SU-DHL-6 (cell line): ENCODE data around the gene RALGPS1.

Source experiments
- EZH2phosphoT487 ChIP-seq: fragments of 200-600 bp; sonication (generic), shearing (Covaris generic); conservative IDR thresholded peaks from 2 replicates; pipeline ENCODE4 v1.6.1; 2018; ENCODE audit warnings: mild to moderate bottlenecking, antibody characterized with exemption, low read length, moderate library complexity, mixed read lengths
- TF ChIP-seq, protein P1 (sequence below): fragments of 200-600 bp; sonication (generic); IDR thresholded peaks from one replicate; pipeline ENCODE4 v1.5.1; 2017; ENCODE audit warnings: antibody characterized with exemption, mild to moderate bottlenecking, low read length, moderate library complexity; ENCODE audit not compliant: insufficient read depth, poor library complexity, severe bottlenecking

DNA sequence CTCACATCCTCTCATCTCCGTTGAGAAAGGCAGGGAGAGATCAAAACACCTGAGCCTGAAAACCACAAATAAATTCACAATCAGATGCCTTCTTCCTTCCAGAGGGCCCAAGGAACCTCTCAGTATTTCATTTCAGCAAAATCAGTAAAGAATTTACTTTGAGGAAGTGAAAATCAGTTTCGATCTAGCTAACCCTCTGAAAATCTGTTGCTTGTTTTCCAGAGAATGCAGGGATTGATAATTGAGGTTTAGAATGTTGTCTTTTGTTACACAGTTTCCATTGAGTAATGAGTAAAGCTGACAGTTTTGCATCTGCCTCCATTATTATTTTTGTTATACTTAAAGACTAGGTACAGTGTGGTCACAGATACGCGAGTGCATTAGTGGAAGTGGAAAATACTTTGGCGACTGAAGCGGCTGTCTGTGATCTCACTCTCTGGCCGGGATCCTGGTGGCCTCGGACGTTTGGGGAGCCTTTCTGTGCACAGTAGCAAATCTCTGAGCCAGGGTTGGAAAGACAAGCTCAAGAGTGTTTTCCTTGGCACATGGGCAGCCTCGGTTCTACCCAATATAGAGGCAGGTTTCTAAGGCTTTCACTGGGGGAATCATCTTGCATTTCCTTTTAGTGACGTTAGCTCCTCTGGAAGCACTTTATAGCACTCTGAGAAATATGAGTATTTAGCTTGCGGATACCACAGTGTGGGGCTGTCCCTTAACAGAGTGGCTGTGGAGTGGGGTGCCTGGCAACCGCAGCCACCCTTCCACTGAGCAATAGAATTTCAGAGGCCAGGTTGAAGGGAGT lies 240.0 kb downstream of the RALGPS1 start:
- no peak for TF ChIP-seq EZH2phosphoT487
- TF ChIP-seq, protein P1, sequence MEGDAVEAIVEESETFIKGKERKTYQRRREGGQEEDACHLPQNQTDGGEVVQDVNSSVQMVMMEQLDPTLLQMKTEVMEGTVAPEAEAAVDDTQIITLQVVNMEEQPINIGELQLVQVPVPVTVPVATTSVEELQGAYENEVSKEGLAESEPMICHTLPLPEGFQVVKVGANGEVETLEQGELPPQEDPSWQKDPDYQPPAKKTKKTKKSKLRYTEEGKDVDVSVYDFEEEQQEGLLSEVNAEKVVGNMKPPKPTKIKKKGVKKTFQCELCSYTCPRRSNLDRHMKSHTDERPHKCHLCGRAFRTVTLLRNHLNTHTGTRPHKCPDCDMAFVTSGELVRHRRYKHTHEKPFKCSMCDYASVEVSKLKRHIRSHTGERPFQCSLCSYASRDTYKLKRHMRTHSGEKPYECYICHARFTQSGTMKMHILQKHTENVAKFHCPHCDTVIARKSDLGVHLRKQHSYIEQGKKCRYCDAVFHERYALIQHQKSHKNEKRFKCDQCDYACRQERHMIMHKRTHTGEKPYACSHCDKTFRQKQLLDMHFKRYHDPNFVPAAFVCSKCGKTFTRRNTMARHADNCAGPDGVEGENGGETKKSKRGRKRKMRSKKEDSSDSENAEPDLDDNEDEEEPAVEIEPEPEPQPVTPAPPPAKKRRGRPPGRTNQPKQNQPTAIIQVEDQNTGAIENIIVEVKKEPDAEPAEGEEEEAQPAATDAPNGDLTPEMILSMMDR = no peak
